Measurements from ENCODE around the gene CHCHD1.

DNA sequence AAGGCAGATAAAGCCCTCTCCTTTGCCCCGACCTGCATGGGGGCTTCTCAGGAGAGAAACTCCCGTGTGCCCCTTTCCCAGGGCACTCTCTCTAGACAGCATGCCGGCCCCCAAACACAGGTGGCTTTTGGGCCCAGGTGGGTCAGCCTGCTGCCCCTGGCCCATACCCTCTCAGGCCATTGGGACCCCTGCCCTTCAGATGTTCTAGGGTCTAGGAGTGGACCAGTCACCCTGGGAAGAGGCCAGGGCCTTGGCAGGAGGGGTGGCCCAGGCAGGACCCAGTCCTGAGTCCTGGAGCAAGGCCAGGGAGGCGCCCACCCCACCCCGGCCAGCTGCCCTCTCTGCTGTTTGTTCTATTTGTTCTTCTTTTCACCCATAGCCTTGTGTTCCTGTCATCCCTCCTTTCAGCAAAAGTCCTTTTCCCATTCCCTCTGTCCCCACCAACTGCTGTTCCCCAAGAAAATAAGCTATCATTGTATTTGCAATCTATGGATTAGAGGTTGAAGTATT, 47.0 kb upstream of the CHCHD1 start:
- TF ChIP-seq, protein P1, sequence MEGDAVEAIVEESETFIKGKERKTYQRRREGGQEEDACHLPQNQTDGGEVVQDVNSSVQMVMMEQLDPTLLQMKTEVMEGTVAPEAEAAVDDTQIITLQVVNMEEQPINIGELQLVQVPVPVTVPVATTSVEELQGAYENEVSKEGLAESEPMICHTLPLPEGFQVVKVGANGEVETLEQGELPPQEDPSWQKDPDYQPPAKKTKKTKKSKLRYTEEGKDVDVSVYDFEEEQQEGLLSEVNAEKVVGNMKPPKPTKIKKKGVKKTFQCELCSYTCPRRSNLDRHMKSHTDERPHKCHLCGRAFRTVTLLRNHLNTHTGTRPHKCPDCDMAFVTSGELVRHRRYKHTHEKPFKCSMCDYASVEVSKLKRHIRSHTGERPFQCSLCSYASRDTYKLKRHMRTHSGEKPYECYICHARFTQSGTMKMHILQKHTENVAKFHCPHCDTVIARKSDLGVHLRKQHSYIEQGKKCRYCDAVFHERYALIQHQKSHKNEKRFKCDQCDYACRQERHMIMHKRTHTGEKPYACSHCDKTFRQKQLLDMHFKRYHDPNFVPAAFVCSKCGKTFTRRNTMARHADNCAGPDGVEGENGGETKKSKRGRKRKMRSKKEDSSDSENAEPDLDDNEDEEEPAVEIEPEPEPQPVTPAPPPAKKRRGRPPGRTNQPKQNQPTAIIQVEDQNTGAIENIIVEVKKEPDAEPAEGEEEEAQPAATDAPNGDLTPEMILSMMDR (IDR thresholded peaks at IDR 0.05), result no peak
- no peak for TF ChIP-seq ZFX (IDR thresholded peaks at IDR 0.05; ENCODE audit: borderline replicate concordance)
